HG02943 (cell line): Measurements from ENCODE around the gene CHST1.

Experiments used
- ATAC-seq: cut with Tn5 transposase; IDR thresholded peaks from one replicate; pipeline ENCODE4 v1.9.1; 2021; ENCODE audit warnings: mild to moderate bottlenecking, low read depth, moderate library complexity; ENCODE audit not compliant: unreplicated experiment

Gene CHST1

GRCh38 chr11:45610627-45611026, 54.8 kb downstream of the CHST1 start:
- no peak for ATAC-seq

- ATAC-seq: no peak
These were observed 55.5 kb downstream of the CHST1 start for GRCh38 chr11:45609902-45610301.

GRCh38 chr11:45609337-45609736, 56.1 kb downstream of the CHST1 start:
- ATAC-seq: no peak

- no peak for ATAC-seq
These were observed 57.4 kb downstream of the CHST1 start for GRCh38 chr11:45607995-45608394.

GRCh38 chr11:45606514-45607281, 58.7 kb downstream of the CHST1 start:
- no peak for ATAC-seq

GRCh38 chr11:45605051-45605450, 60.4 kb downstream of the CHST1 start:
- ATAC-seq: no peak

GRCh38 chr11:45603946-45604682, 61.3 kb downstream of the CHST1 start:
- ATAC-seq: no peak

- ATAC-seq: no peak
These were observed 66.1 kb downstream of the CHST1 start for GRCh38 chr11:45599161-45599943.
